Ovary (tissue), 3 donors: ENCODE measurements around the gene SUCO.

ENCODE experiments used
- EP300 ChIP-seq: sonication (generic); formaldehyde crosslinking; IDR thresholded peaks from one replicate; pipeline ENCODE4 v1.6.1; 2017; ENCODE audit warnings: antibody characterized with exemption
- TF ChIP-seq, protein P1 (sequence below), 3 donors: fragments of 450-650 bp in 2 of 3; fragments of 200-600 bp in 1 of 3; IDR thresholded peaks; one replicate each; pipeline versions ENCODE4 v1.5.1 to v1.8.0; 2016 to 2022; ENCODE audit warnings: antibody characterized with exemption in 3 of 3, mild to moderate bottlenecking in 1 of 3
- donor health status: DM: no; HTN: no; CAD: no.

DNA sequence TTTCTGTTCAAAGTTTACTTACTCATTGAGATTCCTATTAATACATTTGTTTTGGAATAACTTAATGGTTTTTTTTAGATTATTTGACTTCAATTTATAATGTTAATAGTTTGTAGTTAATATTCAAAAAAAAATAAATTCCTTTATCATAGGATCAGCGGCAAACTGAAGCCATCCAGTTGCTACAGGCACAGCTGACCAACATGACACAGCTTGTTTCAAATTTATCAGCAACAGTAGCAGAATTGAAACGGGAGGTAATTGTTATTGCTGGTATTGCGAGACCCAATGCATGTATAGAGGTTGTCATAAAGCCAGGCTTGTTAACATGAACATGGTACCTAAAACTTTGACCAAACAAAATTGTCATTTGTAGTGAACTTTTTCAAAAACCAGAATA, 67.0 kb downstream of the SUCO start:
- TF ChIP-seq, protein P1, sequence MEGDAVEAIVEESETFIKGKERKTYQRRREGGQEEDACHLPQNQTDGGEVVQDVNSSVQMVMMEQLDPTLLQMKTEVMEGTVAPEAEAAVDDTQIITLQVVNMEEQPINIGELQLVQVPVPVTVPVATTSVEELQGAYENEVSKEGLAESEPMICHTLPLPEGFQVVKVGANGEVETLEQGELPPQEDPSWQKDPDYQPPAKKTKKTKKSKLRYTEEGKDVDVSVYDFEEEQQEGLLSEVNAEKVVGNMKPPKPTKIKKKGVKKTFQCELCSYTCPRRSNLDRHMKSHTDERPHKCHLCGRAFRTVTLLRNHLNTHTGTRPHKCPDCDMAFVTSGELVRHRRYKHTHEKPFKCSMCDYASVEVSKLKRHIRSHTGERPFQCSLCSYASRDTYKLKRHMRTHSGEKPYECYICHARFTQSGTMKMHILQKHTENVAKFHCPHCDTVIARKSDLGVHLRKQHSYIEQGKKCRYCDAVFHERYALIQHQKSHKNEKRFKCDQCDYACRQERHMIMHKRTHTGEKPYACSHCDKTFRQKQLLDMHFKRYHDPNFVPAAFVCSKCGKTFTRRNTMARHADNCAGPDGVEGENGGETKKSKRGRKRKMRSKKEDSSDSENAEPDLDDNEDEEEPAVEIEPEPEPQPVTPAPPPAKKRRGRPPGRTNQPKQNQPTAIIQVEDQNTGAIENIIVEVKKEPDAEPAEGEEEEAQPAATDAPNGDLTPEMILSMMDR (IDR thresholded peaks at IDR 0.05), result no peak
- TF ChIP-seq EP300, result no peak
